Hematopoietic multipotent progenitor cell treated with erythropoietin and hydrocortisone succinate and interleukin-3 and kit ligand, for 8 days (in vitro differentiated cells): ENCODE data around the gene RPS6KC1.
"Not testable (repeated sequence)": the region's sequence is repeated elsewhere in the genome, so short reads cannot be mapped to it uniquely, and the experiment has no call there.

ENCODE experiments used
- DNase-seq: peaks from one replicate; pipeline ENCODE4 v3.0.0-alpha.2; 2015

RPS6KC1 gene, protein sequence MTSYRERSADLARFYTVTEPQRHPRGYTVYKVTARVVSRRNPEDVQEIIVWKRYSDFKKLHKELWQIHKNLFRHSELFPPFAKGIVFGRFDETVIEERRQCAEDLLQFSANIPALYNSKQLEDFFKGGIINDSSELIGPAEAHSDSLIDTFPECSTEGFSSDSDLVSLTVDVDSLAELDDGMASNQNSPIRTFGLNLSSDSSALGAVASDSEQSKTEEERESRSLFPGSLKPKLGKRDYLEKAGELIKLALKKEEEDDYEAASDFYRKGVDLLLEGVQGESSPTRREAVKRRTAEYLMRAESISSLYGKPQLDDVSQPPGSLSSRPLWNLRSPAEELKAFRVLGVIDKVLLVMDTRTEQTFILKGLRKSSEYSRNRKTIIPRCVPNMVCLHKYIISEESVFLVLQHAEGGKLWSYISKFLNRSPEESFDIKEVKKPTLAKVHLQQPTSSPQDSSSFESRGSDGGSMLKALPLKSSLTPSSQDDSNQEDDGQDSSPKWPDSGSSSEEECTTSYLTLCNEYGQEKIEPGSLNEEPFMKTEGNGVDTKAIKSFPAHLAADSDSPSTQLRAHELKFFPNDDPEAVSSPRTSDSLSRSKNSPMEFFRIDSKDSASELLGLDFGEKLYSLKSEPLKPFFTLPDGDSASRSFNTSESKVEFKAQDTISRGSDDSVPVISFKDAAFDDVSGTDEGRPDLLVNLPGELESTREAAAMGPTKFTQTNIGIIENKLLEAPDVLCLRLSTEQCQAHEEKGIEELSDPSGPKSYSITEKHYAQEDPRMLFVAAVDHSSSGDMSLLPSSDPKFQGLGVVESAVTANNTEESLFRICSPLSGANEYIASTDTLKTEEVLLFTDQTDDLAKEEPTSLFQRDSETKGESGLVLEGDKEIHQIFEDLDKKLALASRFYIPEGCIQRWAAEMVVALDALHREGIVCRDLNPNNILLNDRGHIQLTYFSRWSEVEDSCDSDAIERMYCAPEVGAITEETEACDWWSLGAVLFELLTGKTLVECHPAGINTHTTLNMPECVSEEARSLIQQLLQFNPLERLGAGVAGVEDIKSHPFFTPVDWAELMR

DNA sequence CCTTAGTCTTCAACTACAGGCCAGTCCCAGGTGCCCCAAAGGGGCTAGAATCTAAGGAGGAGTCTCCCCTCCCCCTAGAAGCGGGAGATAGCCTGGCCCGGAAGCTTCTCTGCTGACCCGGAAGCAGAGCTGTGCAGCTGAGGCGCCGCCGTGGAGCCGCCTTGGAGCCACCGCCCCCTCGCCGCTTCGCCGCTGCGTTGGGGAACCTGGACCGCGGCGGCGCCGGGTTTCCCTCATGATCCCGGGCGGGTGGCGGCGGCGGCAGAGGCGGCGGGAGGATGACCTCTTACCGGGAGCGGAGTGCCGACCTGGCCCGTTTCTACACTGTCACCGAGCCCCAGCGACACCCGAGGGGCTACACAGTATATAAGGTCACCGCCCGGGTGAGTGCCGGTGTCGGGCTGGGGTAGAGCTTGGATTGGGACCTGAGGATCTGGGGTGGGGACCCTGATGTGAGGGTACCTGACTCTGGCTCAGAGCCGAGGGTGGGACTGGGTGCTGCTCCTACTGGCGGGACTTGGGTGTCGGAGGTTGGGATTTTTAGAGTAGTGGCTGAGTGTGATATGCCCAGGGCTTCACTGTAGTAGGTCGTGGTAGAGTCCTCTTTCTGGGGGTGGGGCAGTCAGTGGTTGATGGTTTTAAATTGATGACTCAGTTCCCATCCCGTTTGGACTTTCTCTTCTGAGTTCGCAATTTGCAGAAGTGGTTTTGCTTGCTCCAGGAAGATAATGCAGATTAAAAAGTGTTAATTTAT, at the start of gene RPS6KC1:
TSS of gene RPS6KC1 (plus strand) at position 115 of the 754 bp plus-strand sequence. CDS start at position 279, 164 bp downstream.
- peak; percentile 89 for DNase-seq

DNA sequence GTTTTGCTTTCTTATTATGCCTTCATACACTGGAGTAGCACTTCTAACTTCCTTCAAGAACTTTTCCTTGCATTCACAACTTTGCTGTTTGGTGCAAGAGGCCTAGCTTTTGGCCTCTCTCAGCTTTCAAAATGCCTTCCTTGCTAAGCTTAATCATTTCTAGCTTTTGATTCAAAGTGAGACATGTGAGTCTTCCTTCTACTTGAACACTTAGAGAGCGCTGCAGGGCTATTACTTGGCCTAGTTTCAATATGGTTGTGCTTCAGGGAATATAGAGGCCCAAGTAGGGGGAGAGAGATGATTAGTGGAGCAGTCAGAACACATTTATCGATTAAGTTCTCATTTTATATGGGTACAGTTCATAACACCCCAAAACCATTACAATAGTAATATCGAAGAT, 47.8 kb upstream of the RPS6KC1 start:
- DNase-seq = no peak

DNA sequence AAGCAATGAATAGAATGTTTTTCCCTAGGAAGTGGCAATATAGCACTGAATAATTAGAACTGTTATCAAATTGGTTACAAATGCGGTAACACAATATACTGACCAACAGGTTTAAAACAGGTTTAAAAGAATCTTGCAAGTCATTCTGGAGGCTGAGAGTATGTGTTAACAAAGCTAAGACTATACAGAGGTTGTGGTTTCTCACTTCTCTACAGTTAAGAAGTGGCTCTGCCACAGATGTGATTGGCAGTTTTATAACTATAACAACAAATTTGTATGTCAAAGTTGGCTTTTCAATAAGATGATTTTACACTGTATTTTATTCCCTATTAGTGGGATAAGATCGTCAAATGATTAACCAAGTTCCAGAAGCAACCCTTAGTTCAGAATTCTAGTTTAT, 42.5 kb upstream of the RPS6KC1 start:
- no peak for DNase-seq

DNA sequence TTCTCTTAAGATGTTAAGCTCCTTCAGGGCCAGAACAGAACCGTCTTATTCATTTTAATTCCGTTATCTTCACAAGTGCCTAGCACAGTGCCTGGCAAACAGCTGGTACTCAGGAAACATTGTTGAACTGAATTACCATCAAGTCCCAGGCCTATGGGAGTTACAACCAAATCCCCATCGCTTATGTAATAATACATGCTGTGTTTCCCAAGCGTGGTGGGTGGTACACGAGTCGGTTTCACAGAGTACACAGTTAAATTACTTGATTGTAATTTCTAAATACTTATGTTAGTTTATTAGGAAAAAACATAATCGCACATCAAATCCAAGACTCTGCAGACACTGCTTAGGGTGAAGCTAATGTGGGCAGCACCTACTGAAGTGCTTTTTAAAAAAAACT, 36.4 kb upstream of the RPS6KC1 start:
- DNase-seq = peak; percentile 39

DNA sequence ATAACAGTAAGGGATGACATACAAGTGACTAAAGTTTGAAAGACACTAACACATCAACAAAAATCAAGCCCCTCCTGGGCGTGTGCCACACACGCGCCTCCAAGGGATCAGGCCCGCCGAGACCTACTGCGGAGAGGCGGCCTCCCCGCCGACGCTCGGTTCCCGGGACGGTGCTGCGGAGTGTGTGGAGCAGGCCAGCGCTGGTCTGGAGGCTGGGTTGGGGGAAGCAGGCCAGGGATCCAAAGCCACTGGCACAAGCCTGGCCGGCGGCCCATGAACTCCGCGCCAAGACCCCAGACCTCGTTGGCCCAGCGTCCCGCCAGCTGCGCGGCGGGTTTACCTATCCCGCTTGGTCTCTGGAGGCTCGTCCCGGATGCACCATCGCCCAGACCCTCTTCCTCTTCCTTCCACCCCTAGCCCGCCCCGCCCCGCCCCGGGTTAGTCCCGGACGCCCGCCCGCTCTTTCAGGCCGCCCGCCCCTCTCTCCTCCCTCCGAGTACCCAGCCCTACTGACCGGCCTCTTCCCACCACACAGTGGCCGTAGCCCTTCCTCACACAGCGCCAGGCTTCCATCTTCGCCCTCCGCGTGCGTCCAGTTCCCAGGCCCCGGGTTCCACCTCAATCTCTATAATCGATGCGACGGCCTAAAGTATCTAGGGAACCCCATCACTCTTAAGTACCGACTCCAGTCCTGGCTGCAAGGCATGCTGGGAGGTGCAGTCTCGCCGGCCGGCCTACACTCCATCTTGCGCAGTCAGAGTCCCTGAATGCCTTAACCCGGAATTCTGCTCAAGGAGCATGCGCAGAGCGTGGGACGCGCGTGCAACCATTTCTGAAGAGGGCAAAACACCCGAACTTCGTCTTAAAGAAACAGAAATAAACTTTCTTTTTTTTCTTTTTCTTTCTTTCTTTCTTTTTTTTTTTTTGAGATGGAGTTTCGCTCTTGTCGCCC, 35.7 kb upstream of the RPS6KC1 start, which contains the start of gene ANGEL2:
TSS of gene ANGEL2 (minus strand) at position 769 of the 952 bp plus-strand sequence. CDS start at position 573, 196 bp downstream.
- peak; percentile 98 for DNase-seq

DNA sequence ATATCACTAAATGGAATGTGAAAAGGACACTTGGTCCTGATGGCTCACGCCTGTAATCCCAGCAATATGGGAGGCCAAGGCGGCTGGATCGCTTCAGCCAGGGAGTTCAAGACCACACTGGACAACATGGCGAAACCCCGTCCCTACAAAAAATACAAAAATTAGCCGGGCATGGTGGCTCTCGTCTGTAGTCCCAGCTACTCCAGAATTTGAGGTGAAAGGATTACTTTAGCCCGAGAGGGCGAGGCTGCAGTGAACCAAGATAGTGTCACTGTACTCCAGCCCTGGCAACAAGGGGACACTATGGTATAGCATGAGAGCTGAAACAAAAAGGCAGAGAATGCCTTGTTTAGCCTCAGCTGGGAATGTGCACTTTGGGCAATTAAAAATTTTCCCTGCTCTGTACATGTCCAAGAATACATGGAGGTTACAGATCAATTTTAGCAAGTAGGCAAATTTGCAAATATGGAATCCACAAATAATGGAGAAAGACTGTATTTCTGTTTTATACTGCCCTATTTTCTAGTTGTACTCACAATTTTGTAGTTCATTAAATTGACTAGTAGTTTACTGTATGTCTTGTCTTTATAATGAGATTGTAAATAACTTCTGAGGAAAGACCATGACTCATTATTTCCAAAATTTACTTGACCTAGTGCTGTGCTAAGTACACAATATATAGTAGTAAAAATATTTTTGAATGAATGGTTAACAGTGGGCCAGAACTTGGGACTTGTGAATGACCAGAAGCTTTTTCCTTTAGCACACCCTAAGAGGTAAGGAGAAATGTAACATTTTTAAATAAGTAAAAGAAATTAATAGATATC, 33.4 kb upstream of the RPS6KC1 start:
- no peak for DNase-seq

DNA sequence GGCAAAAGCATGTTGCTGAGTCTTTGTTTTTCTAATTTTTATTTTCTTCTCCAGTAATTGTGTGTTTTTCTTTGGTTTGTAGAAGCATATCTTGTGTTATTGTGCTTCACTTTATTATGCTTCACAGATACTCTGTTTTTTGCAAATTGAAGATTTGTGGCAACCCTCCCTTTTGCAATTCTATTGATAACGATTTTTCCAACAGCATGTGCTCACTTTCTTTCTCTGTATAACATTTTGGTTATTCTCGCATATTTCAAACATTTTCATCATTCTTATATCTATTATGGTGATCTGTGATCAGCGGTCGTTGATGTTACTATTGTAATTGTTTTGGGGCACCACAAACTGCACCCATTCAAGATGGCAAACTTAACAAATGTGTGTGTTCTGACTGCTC, 31.6 kb upstream of the RPS6KC1 start:
- no peak for DNase-seq

DNA sequence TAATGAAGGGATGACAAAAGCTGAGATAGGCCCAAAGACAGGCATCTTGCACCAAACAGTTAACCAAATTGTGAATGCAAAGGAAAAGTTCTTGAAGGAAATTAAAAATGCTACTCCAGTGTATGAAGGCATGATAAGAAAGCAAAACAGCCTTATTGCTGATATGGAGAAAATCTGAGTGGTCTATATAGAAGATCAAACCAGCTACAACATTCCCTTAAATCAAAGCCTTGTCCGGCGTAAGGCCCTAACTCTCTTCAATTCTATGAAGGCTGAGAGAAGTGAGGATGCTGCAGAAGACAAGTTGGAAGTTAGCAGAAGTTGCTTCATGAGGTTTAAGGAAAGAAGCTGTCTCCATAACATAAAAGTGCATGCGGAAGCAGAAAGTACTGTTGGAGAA, 31.0 kb upstream of the RPS6KC1 start:
- no peak for DNase-seq

DNA sequence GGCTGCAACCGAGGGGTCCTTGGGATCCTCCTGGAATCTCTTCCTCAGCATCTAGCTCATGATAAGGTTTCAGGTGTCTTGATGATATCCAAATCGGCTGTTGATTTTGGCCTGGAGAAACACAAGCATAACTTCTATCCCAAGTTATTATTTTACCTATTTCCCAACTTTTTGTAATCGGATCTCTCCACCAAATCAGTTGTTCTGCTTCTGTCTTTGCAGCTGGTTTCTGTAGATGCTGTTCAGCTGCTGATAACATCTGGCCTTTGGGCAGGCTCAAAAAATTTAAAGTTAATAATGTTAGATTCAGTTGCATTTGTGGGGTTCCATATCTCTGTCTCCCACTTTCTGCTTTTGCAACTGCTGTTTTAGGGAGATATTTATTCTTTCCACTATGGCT, 24.0 kb upstream of the RPS6KC1 start:
- not testable (repeated sequence) for DNase-seq

DNA sequence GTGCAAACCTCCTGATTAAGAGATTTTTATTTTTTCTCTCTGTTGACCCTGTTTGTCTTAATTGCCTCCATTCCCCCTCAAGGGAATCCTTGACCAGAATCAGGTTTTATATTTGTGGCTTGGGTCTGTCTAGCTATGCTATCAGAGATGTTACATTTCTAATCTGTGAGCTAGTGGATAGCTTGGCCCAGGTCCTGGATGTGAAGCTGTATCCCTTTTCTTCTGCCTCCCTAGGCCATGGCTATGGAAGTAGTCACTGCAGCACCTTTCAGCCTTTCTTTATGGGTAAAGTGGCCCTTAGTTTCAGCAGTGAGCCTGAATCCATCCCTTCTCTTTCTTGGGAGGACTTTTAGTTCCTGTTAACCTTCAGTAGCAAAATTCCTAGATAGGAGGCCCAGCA, 18.4 kb upstream of the RPS6KC1 start:
- no peak for DNase-seq

DNA sequence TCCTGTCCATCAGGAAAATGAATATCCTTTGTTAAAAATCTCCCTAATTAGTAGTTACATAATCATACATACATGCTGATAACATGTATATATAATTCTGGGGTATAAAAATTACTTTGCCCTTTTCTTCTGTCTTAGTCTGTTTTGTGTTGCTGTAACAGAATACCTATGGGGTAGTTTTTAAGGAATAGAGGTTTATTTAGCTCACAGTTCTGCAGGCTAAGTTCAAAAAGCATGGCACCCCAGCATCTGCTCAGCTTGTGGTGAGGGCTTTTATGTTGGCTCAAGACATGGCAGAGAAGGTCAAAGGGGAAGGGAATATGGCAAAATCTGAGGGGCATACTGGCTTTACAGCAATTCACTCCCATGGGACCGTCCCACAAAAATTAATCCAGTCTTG, 16.3 kb upstream of the RPS6KC1 start:
- DNase-seq = no peak

DNA sequence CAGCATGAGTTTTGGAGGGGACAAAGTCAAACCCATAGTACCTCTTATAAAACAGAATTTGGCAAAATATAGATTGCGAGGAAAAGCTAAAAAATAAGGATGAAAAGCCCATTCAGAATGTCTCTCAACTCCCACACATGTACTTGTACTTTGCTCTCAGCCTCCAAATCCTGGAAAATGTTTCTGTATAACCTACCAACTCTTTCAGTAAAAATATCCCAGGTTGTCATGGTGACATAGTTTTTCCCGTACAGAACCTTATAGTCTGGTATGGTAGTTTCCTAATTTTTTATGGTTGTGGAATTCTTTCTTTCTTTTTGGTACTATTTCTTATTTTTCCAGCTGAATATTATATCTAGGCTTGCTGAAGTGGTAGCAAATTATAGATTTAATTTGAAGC, 15.5 kb upstream of the RPS6KC1 start:
- no peak for DNase-seq

DNA sequence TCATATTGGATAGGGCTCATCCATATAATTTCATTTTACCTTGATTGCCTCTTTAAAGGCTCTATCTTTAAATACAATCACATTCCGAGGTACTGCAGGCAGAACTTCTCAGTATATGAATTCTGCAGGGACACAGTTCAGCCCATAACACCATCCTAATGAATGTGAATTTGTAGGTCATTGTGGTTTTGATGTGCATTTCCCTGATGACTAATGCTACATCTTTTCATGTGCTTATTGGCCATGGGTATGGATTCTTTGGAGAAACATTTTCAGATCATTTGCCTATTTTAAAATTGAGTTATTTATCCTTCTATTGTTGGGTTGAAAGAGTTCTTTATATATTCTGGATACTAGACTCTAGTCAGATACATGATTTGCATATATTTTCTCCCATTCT, 9.6 kb upstream of the RPS6KC1 start:
- DNase-seq = peak; percentile 21

DNA sequence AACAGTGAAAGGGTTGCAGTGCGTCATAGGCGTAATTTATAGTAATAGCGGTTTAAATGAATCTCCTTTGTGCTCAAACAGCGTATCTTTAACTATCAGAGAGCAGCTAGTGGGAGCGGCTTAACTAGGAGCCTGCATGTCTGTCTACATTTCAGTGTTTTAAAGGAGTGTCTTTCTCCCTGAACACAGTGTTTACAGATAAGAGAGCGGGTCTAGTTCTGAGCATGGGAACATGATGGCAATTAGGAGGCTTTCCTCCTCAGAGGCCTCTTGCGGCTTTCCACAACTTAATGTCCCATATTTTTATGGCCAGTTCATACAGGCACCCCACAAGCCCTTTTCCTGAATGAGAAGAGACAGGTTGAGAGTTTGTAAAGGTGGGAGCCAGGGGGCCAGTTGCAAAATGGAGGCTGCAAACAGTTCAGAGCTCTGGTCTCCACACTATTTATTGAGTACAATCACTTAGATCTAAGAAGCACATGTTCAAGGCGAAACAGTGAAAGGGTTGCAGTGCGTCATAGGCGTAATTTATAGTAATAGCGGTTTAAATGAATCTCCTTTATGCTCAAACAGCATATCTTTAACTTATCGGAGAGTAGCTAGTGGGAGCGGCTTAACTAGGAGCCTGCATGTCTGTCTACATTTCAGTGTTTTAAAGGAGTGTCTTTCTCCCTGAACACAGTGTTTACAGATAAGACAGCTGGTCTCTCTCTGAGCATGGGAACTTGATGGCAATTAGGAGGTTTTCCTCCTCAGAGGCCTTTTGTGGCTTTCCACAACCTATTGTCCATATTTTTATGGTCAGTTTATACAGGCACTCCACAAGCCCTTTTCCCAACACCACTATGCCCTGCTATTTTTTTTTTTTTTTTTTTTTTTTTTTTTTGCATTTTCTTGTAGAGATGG, 5.5 kb upstream of the RPS6KC1 start:
- DNase-seq = peak; percentile 70

DNA sequence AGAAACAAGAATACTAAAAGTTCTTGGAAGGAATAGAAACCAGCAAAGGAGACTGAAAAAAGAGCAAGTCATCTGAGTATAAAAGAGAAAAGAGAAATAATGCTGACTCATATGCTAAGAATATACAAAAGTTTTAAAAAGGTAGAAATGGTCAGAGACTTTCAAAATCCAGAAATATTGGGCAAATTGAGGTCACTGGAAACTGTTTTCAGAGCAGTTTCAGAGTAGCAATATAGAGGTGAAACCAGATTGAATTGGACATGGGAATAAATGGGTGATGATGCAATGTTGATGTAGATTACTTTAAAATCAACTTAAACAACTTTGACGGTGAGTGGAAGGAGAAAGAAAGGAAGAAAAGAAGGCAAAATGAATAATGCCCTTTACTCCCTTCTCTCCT, 1.8 kb upstream of the RPS6KC1 start:
- DNase-seq = no peak

DNA sequence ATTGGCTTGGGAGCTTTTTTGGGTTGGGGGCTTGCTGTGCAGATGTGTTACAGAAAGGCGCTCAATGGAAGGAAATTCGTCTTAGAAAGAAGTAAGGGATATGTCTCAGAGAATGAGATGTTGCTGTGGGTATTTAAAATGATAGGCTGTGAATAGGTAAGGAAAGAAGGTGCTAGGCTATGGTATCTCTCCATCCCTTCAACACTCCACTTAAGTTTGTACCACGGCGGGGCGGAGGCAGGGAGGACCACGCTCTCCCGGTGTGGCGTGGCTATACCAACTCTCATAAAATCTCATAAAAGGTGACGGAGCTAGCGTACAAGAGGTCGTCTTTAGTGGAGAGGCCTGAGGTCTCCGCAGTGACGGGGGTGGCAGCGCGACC, 305 bp upstream of the RPS6KC1 start:
- DNase-seq = no peak

DNA sequence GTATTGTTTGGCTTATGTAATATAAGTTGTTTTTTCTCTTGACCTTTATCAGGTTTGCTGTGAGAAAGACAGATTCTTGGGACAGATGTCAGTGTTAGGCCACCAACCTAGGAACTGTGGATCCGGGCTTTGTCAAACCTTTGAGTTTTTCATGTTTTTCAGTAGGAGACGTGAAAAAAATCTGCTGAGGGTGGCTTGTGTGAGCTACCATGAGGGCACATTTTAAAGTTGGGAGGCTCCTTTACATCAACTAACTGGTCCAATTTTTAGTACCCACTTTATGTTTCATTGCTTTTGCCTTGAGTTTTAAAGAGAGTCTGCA, 801 bp downstream of the RPS6KC1 start:
- DNase-seq = no peak

DNA sequence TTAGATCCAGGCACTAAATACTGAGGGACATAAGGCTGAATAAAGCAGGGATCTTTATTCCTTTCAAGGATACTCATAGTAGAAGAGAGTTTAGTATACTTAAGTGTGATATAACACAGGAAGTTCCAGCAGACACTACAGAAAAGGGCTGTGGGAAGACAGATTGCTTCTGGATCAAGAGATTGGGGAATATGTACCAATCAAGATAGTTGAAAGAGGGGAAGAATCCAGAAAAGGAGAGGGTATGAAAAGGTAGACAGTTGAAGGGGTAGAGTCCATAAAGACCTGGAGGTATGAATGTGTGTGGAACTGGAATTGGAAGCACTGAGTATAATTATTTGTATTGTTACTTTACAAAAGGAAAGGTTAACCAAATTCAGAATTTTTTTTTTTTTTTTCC, 2.4 kb downstream of the RPS6KC1 start:
- DNase-seq = peak; percentile 30

DNA sequence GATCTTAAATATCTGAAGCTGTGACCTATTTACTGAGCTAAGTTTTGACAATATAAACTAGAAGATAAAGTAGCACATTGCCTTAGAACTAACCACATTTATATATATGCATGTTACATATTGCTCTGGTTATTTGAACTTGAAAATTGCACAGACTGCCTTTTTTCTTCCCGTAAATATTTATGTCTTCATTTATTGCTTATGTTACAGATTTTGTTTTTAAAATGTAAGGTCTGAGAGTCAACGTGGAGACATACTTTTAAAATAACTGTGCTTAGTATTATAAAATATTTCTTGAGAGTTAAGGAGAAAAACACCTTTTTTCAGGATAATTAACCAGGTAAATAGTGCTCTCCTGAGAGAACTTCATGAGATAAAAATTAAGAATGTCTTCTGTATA, 3.1 kb downstream of the RPS6KC1 start:
- DNase-seq = no peak
